ENCODE measurements around the gene PODXL2.

Gene PODXL2

GRCh38 chr3:127665165-127665564 is 36.2 kb downstream of the PODXL2 start:
- Histone ChIP-seq H3K4me3 (ENCODE audit: severe bottlenecking) (no peak overlapping the region), H3K36me3 (ENCODE audit: low read depth) (no peaks in the 10 kb centered on the region), H3K27ac (ENCODE audit: poor library complexity, severe bottlenecking) (no peak overlapping the region), H3K4me1 (ENCODE audit: insufficient read depth, poor library complexity, severe bottlenecking) (no peaks in the 10 kb centered on the region), H3K27me3 (ENCODE audit: insufficient read depth, poor library complexity, severe bottlenecking) (no peaks in the 10 kb centered on the region), H3K9me3 (ENCODE audit: severe bottlenecking) (no peaks in the 10 kb centered on the region)
- DNase-seq (ENCODE audit: low spot score) (no peak), ATAC-seq (ENCODE audit: low read depth) (no peak)
- no peak for TF ChIP-seq CTCF (IDR thresholded peaks at IDR 0.05; ENCODE audit: poor library complexity, severe bottlenecking)

- no peak overlapping the region for H3K27ac ChIP-seq (ENCODE audit: poor library complexity, severe bottlenecking)
- no peaks in the 10 kb centered on the region for H3K9me3 ChIP-seq (ENCODE audit: severe bottlenecking)
- H3K4me1 ChIP-seq (ENCODE audit: insufficient read depth, poor library complexity, severe bottlenecking): no peaks in the 10 kb centered on the region
- H3K4me3 ChIP-seq (ENCODE audit: severe bottlenecking): no peak overlapping the region
- ATAC-seq (ENCODE audit: low read depth): no peak
- no peak for TF ChIP-seq CTCF (IDR thresholded peaks at IDR 0.05; ENCODE audit: poor library complexity, severe bottlenecking)
- H3K36me3 ChIP-seq (ENCODE audit: low read depth): no peaks in the 10 kb centered on the region
- DNase-seq (ENCODE audit: low spot score): no peak
- H3K27me3 ChIP-seq (ENCODE audit: insufficient read depth, poor library complexity, severe bottlenecking): no peaks in the 10 kb centered on the region
These were observed 36.6 kb downstream of the PODXL2 start for GRCh38 chr3:127665586-127665985.

GRCh38 chr3:127666676-127667075 is 37.7 kb downstream of the PODXL2 start:
- H3K36me3 ChIP-seq (ENCODE audit: low read depth): no peaks in the 10 kb centered on the region
- no peaks in the 10 kb centered on the region for H3K4me1 ChIP-seq (ENCODE audit: insufficient read depth, poor library complexity, severe bottlenecking)
- no peak overlapping the region for H3K27ac ChIP-seq (ENCODE audit: poor library complexity, severe bottlenecking)
- H3K4me3 ChIP-seq (ENCODE audit: severe bottlenecking): no peak overlapping the region
- H3K27me3 ChIP-seq (ENCODE audit: insufficient read depth, poor library complexity, severe bottlenecking): no peaks in the 10 kb centered on the region
- DNase-seq (ENCODE audit: low spot score): no peak
- no peak for ATAC-seq (ENCODE audit: low read depth)
- H3K9me3 ChIP-seq (ENCODE audit: severe bottlenecking): no peaks in the 10 kb centered on the region
- TF ChIP-seq CTCF (IDR thresholded peaks at IDR 0.05; ENCODE audit: poor library complexity, severe bottlenecking): no peak

GRCh38 chr3:127667119-127667681 is 38.2 kb downstream of the PODXL2 start:
- DNase-seq (ENCODE audit: low spot score) (no peak), ATAC-seq (ENCODE audit: low read depth) (no peak)
- no peak for TF ChIP-seq CTCF (IDR thresholded peaks at IDR 0.05; ENCODE audit: poor library complexity, severe bottlenecking)
- Histone ChIP-seq H3K4me3 (ENCODE audit: severe bottlenecking) (no peak overlapping the region), H3K27me3 (ENCODE audit: insufficient read depth, poor library complexity, severe bottlenecking) (no peaks in the 10 kb centered on the region), H3K9me3 (ENCODE audit: severe bottlenecking) (no peaks in the 10 kb centered on the region), H3K4me1 (ENCODE audit: insufficient read depth, poor library complexity, severe bottlenecking) (no peaks in the 10 kb centered on the region), H3K27ac (ENCODE audit: poor library complexity, severe bottlenecking) (no peak overlapping the region), H3K36me3 (ENCODE audit: low read depth) (no peaks in the 10 kb centered on the region)

GRCh38 chr3:127668906-127669305 is 39.9 kb downstream of the PODXL2 start:
- no peak overlapping the region for H3K27ac ChIP-seq (ENCODE audit: poor library complexity, severe bottlenecking)
- no peak for DNase-seq (ENCODE audit: low spot score)
- H3K27me3 ChIP-seq (ENCODE audit: insufficient read depth, poor library complexity, severe bottlenecking): no peaks in the 10 kb centered on the region
- no peaks in the 10 kb centered on the region for H3K36me3 ChIP-seq (ENCODE audit: low read depth)
- no peaks in the 10 kb centered on the region for H3K4me1 ChIP-seq (ENCODE audit: insufficient read depth, poor library complexity, severe bottlenecking)
- TF ChIP-seq CTCF (IDR thresholded peaks at IDR 0.05; ENCODE audit: poor library complexity, severe bottlenecking): no peak
- H3K9me3 ChIP-seq (ENCODE audit: severe bottlenecking): no peaks in the 10 kb centered on the region
- no peak for ATAC-seq (ENCODE audit: low read depth)
- H3K4me3 ChIP-seq (ENCODE audit: severe bottlenecking): no peak overlapping the region

Measured in RWPE2 (cell line).